ENCODE measurements around the gene RABGAP1L. TPM values are rescaled to one million over a fixed set of nuclear protein-coding genes. Genes with fewer than 3 reads are reported as not detected.

The RABGAP1L gene
- polyA plus RNA-seq, 3 donors: 35.2 to 75.3 (median 63.3) TPM

- peaks cover 5 to 10% of the 10 kb centered on the region in 2 donors for H3K9me3 ChIP-seq (replicated peaks in 1 of 2; ENCODE audit: control insufficient read depth in 1 of 2, insufficient read depth in 1 of 2, low read length in 2 of 2)
- H3K4me3 ChIP-seq (replicated peaks in 1 of 3; ENCODE audit: low read depth in 2 of 3, low read length in 3 of 3): no peak overlapping the region
- H3K79me2 ChIP-seq (ENCODE audit: insufficient read depth, low read length): peaks cover 3% of the 10 kb centered on the region
- no peak for DNase-seq
- H3K36me3 ChIP-seq (replicated peaks in 1 of 2; ENCODE audit: control insufficient read depth in 1 of 2, insufficient read depth in 2 of 2, low read length in 2 of 2): peaks cover 6 to 29% of the 10 kb centered on the region in 2 donors
- H3K4me1 Mint-ChIP-seq: peaks cover 2% of the 10 kb centered on the region
- intact Hi-C loops (cut with micrococcal nuclease): no loop called here
- H4K20me1 ChIP-seq (ENCODE audit: insufficient read depth, low read length): peaks cover 5% of the 10 kb centered on the region
- H3K27ac Mint-ChIP-seq: no peak overlapping the region
- no peak overlapping the region for H3K27ac ChIP-seq (ENCODE audit: low read depth in 1 of 2, low read length in 2 of 2)
- H3K9ac ChIP-seq (ENCODE audit: insufficient read depth, low read length, poor library complexity, severe bottlenecking): no peak overlapping the region
- H3K27me3 Mint-ChIP-seq (ENCODE audit: low read depth in 3 of 3): no peaks in the 10 kb centered on the region
- no peaks in the 10 kb centered on the region for H3K27me3 ChIP-seq (ENCODE audit: control insufficient read depth in 2 of 2, insufficient read depth in 2 of 2, low read length in 2 of 2)
- H3K4me3 Mint-ChIP-seq: no peak overlapping the region
- H3K9me3 Mint-ChIP-seq: peaks cover 3 to 15% (median 9%) of the 10 kb centered on the region in 7 donors
- WGBS (ENCODE audit: insufficient coverage): no CpG with 5 or more reads among the region's 4 CpGs
- H3K4me2 ChIP-seq (replicated peaks; ENCODE audit: extremely low read depth, low read length, poor library complexity, severe bottlenecking): no peak overlapping the region
- H2AFZ ChIP-seq (ENCODE audit: insufficient read depth, low read depth, low read length, poor library complexity, severe bottlenecking): no peak overlapping the region
- TF ChIP-seq CTCF (IDR thresholded peaks at IDR 0.05): no peak
- H3K36me3 Mint-ChIP-seq: peaks cover 25 to 32% of the 10 kb centered on the region in 2 donors
- no peaks in the 10 kb centered on the region for H3K4me1 ChIP-seq (ENCODE audit: control insufficient read depth in 1 of 2, insufficient read depth in 2 of 2, low read length in 2 of 2)
Measured at GRCh38 chr1:174219606-174220370, 60.5 kb downstream of the RABGAP1L start.

GRCh38 chr1:174221681-174222080 lies 62.4 kb downstream of the RABGAP1L start:
- Mint-ChIP-seq H3K9me3 (peaks cover 3 to 17% (median 10%) of the 10 kb centered on the region in 7 donors), H3K4me1 (peaks cover 2% of the 10 kb centered on the region), H3K36me3 (peaks cover 34 to 46% of the 10 kb centered on the region in 2 donors), H3K4me3 (no peak overlapping the region), H3K27ac (peak overlapping the region in 1 of 7 donors; percentile 13), H3K27me3 (ENCODE audit: low read depth in 3 of 3) (no peaks in the 10 kb centered on the region)
- no peaks in the 10 kb centered on the region for H3K27me3 ChIP-seq (ENCODE audit: control insufficient read depth in 2 of 2, insufficient read depth in 2 of 2, low read length in 2 of 2)
- H4K20me1 ChIP-seq (ENCODE audit: insufficient read depth, low read length): peaks cover 4% of the 10 kb centered on the region
- no peak overlapping the region for H3K4me3 ChIP-seq (replicated peaks in 1 of 3; ENCODE audit: low read depth in 2 of 3, low read length in 3 of 3)
- H3K9ac ChIP-seq (ENCODE audit: insufficient read depth, low read length, poor library complexity, severe bottlenecking): no peak overlapping the region
- 100% methylated on average over 1 of the region's 2 CpGs for WGBS (ENCODE audit: insufficient coverage)
- H3K4me2 ChIP-seq (replicated peaks; ENCODE audit: extremely low read depth, low read length, poor library complexity, severe bottlenecking): no peak overlapping the region
- H3K9me3 ChIP-seq (replicated peaks in 1 of 2; ENCODE audit: control insufficient read depth in 1 of 2, insufficient read depth in 1 of 2, low read length in 2 of 2): peaks cover 5 to 10% of the 10 kb centered on the region in 2 donors
- no peaks in the 10 kb centered on the region for H3K4me1 ChIP-seq (ENCODE audit: control insufficient read depth in 1 of 2, insufficient read depth in 2 of 2, low read length in 2 of 2)
- no peak for DNase-seq
- intact Hi-C loops (cut with micrococcal nuclease): no loop called here
- peaks cover 6 to 37% of the 10 kb centered on the region in 2 donors for H3K36me3 ChIP-seq (replicated peaks in 1 of 2; ENCODE audit: control insufficient read depth in 1 of 2, insufficient read depth in 2 of 2, low read length in 2 of 2)
- no peak for TF ChIP-seq CTCF (IDR thresholded peaks at IDR 0.05)
- H3K27ac ChIP-seq (ENCODE audit: low read depth in 1 of 2, low read length in 2 of 2): no peak overlapping the region
- peaks cover 3% of the 10 kb centered on the region for H3K79me2 ChIP-seq (ENCODE audit: insufficient read depth, low read length)
- H2AFZ ChIP-seq (ENCODE audit: insufficient read depth, low read depth, low read length, poor library complexity, severe bottlenecking): no peak overlapping the region

All from CD14-positive monocyte (primary cell).